Esophagus mucosa (tissue), 1 donor: ENCODE data around the gene PRRG1. TPM values are rescaled to one million over a fixed set of nuclear protein-coding genes. Genes with fewer than 3 reads are reported as not detected.
"Not testable (repeated sequence)": the region's sequence is repeated elsewhere in the genome, so short reads cannot be mapped to it uniquely, and the experiment has no call there.

Source experiments
- ATAC-seq: fragments of 200-7000 bp; cut with Tn5 transposase; one replicate; pipeline ENCODE4 v1.9.1; 2020
- total RNA-seq: library from RNA; stranded (reverse); gene quantifications from one replicate; pipeline ENCODE4 v1.2.4, GENCODE V29; 2023
- donor health status: DM: yes; HTN: yes; CAD: no.

Gene PRRG1
- total RNA-seq, 1 donor from 2014 or later = 6.9 TPM

GRCh38 chrX:37378830-37379229 is 29.7 kb downstream of the PRRG1 start:
- no peak for ATAC-seq

- peak; percentile 72 for ATAC-seq
Observed at GRCh38 chrX:37380256-37380655, 31.1 kb downstream of the PRRG1 start.

GRCh38 chrX:37380924-37381323 is 31.8 kb downstream of the PRRG1 start:
- ATAC-seq = peak; percentile 49

GRCh38 chrX:37383313-37383712 is 34.1 kb downstream of the PRRG1 start:
- ATAC-seq = no peak

- no peak for ATAC-seq
Observed at GRCh38 chrX:37388413-37388812, 39.2 kb downstream of the PRRG1 start.

- ATAC-seq = no peak
Observed at GRCh38 chrX:37405956-37406355, 56.8 kb downstream of the PRRG1 start.

- no peak for ATAC-seq
Observed at GRCh38 chrX:37407736-37408135, 58.6 kb downstream of the PRRG1 start.

GRCh38 chrX:37409278-37409677 is 60.1 kb downstream of the PRRG1 start:
- ATAC-seq = no peak

- no peak for ATAC-seq
Observed at GRCh38 chrX:37420185-37420584, 71.0 kb downstream of the PRRG1 start.

- no peak for ATAC-seq
Observed at GRCh38 chrX:37420756-37421155, 71.6 kb downstream of the PRRG1 start.

GRCh38 chrX:37424000-37424429 is 74.9 kb downstream of the PRRG1 start:
- ATAC-seq = no peak

- ATAC-seq = no peak
Observed at GRCh38 chrX:37425370-37425769, 76.2 kb downstream of the PRRG1 start.

- ATAC-seq = not testable (repeated sequence)
Observed at GRCh38 chrX:37428962-37429361, 79.8 kb downstream of the PRRG1 start.

- ATAC-seq = no peak
Observed at GRCh38 chrX:37434362-37434761, 85.2 kb downstream of the PRRG1 start.

GRCh38 chrX:37437160-37437559 is 88.0 kb downstream of the PRRG1 start:
- ATAC-seq = no peak

- ATAC-seq = no peak
Observed at GRCh38 chrX:37441377-37441776, 92.2 kb downstream of the PRRG1 start.

GRCh38 chrX:37445182-37445581 is 96.0 kb downstream of the PRRG1 start:
- no peak for ATAC-seq

GRCh38 chrX:37453821-37454220 is 104.7 kb downstream of the PRRG1 start:
- no peak for ATAC-seq

GRCh38 chrX:37454537-37455285 is 105.5 kb downstream of the PRRG1 start:
- ATAC-seq = peak; percentile 72

- ATAC-seq = no peak
Observed at GRCh38 chrX:37455381-37455780, 106.2 kb downstream of the PRRG1 start.

- ATAC-seq = not testable (repeated sequence)
Observed at GRCh38 chrX:37460285-37460684, 111.1 kb downstream of the PRRG1 start.

- no peak for ATAC-seq
Observed at GRCh38 chrX:37462346-37462745, 113.2 kb downstream of the PRRG1 start.

- peak; percentile 44 for ATAC-seq
Observed at GRCh38 chrX:37468124-37468739, 119.1 kb downstream of the PRRG1 start.

GRCh38 chrX:37470711-37471110 is 121.5 kb downstream of the PRRG1 start:
- peak; percentile 36 for ATAC-seq
